HG03571 (cell line): ENCODE results near the gene EDEM3.

Experiments used
- ATAC-seq: cut with Tn5 transposase; IDR thresholded peaks from one replicate; pipeline ENCODE4 v1.9.1; 2021; ENCODE audit not compliant: unreplicated experiment

The EDEM3 gene

DNA sequence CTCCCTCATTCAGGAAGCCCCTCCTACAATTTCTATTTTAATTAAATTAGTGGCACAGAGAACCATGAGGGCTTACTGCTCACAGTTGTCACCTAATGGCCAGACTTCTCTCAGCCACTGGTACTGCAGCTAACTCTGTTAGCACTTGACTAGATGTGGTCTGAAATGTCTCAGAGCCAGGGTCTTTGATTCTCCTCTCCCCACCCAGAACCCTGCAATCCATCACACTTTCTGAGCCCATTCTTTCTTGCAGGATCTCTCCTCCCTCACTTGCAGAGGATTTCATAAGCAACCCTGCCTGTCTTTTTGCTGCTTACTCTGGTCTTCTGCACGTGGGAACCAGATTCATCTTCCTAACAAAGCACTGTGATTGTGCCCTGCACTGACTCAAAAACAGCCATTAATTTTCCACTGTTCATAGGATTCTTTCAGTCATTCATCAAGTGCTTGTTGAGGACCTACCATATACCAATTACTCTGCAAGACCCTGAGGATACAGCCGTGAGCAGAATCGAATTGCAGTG is 108.4 kb downstream of the EDEM3 start:
- ATAC-seq = no peak

GRCh38 chr1:184644771-184645170 is 109.9 kb downstream of the EDEM3 start:
- ATAC-seq = no peak

- no peak for ATAC-seq
Measured at GRCh38 chr1:184643661-184644060, 111.0 kb downstream of the EDEM3 start.

DNA sequence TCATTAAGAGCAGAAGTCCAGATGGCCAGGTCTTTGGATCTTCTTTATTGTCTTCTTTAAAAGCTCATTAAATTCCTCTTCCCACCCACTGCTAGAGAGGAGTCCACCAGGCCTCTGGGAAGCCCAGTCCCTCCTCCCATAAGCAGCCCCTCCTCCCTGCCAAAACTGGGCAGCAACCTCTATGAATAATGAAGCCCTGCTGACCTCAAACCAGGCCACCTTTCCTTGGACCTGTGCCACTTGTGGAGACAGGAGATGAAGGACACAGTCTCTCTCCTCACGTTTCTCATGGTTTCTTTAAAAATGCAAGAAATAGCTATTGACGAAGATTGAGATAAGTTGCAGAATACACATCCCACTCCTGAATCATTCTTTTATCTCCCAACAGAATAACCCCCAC is 112.8 kb downstream of the EDEM3 start:
- ATAC-seq = no peak

- no peak for ATAC-seq
Measured at GRCh38 chr1:184640505-184640904, 114.2 kb downstream of the EDEM3 start.
